Parathyroid adenoma (tissue), 2 donors: ENCODE data around the gene KRTAP10-4.

ENCODE experiments used
- H2AFZ ChIP-seq: fragments of 300-600 bp; sonication (generic); one replicate; pipeline ENCODE4 v1.7.0; 2017; ENCODE audit warnings: antibody characterized with exemption, mild to moderate bottlenecking
- H3K27ac ChIP-seq: fragments of 300-600 bp; sonication (generic); one replicate; pipeline ENCODE4 v1.7.0; 2017
- H3K27me3 ChIP-seq: fragments of 300-600 bp; sonication (generic); one replicate; pipeline ENCODE4 v1.7.0; 2017; ENCODE audit warnings: low read length; ENCODE audit not compliant: control insufficient read depth, insufficient read depth
- H3K36me3 ChIP-seq: fragments of 300-600 bp; sonication (generic); one replicate; pipeline ENCODE4 v1.7.0; 2017; ENCODE audit warnings: low read length; ENCODE audit not compliant: control insufficient read depth, insufficient read depth
- H3K4me1 ChIP-seq: fragments of 300-600 bp; sonication (generic); one replicate; pipeline ENCODE4 v1.7.0; 2017; ENCODE audit warnings: control low read depth
- H3K4me2 ChIP-seq: fragments of 300-600 bp; sonication (generic); one replicate; pipeline ENCODE4 v1.7.0; 2017; ENCODE audit warnings: low read length
- H3K4me3 ChIP-seq: fragments of 300-600 bp; sonication (generic); one replicate; pipeline ENCODE4 v1.7.0; 2017; ENCODE audit warnings: low read depth, low read length
- H3K79me2 ChIP-seq: fragments of 300-600 bp; sonication (generic); one replicate; pipeline ENCODE4 v1.7.0; 2017; ENCODE audit warnings: control low read depth
- H3K9ac ChIP-seq: fragments of 300-600 bp; sonication (generic); one replicate; pipeline ENCODE4 v1.7.0; 2017; ENCODE audit warnings: mild to moderate bottlenecking
- H3K9me3 ChIP-seq: fragments of 300-600 bp; sonication (generic); one replicate; pipeline ENCODE4 v1.7.0; 2017; ENCODE audit warnings: low read length; ENCODE audit not compliant: control insufficient read depth
- CTCF ChIP-seq: fragments of 300-600 bp; sonication (generic); IDR thresholded peaks from one replicate; pipeline ENCODE4 v1.7.0; 2017; ENCODE audit warnings: antibody characterized with exemption, mild to moderate bottlenecking
- donor health status: primary hyperparathyroidism.

The KRTAP10-4 gene

GRCh38 chr21:44535963-44536362 is 37.6 kb upstream of the KRTAP10-4 start:
- Histone ChIP-seq H3K4me1 (no peaks in the 10 kb centered on the region), H3K9ac (no peak overlapping the region), H3K27ac (no peak overlapping the region), H3K9me3 (no peaks in the 10 kb centered on the region), H3K4me2 (no peak overlapping the region), H3K79me2 (no peaks in the 10 kb centered on the region), H3K4me3 (no peak overlapping the region), H3K27me3 (no peaks in the 10 kb centered on the region), H3K36me3 (no peaks in the 10 kb centered on the region), H2AFZ (no peak overlapping the region)
- TF ChIP-seq CTCF = no peak

DNA sequence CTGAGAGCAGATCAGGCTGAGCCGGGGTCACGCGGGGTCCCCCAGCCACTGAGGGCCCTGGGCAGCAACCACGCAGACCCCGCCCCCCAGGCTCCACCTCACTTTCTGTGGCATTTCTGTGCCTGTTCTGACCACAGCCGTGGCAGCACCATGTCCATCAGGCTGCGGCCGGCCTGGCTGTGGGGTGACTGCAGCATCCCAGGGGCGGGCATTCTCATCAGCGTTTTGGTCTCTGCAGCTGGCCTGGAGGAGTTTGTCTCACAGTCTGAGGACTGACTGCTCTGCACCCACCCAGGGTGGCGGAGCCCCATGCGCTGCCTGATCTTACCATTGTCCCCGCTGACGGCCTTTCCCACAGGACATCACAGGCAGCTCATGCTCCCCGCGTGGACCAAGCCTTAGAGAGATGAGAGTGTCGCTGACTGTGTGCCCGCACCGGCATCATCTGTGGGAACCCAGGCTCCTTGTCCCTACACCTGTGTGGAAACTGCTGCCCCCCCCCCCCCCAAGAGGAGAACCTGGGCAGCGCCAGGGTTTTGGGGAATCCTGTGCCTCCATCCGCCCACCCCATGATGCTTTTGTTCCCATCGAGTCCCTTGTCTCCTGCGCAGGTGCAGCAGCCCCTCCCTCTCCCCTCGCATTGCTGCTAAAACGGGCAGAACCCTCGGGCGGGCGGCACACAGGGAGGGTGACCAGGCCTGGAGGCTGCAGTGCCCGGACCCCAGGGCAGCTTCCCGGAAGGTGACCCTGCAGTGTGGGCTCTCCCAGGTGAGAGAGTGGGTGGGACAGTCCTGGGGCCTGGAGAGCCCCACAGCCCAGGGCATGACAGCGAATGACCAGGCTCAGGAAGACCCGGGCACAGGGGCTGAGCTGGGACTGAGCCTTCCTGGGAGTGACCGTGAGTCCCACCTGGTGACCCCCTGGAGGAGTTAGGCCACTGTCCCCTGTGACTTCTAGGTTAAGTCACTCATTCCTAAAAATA is 35.3 kb upstream of the KRTAP10-4 start:
- TF ChIP-seq CTCF = no peak

GRCh38 chr21:44539046-44539445 is 34.5 kb upstream of the KRTAP10-4 start:
- TF ChIP-seq CTCF = no peak
- H3K9me3 ChIP-seq = no peaks in the 10 kb centered on the region
- H3K4me1 ChIP-seq = no peaks in the 10 kb centered on the region
- H3K4me3 ChIP-seq = no peak overlapping the region
- no peaks in the 10 kb centered on the region for H3K27me3 ChIP-seq
- no peaks in the 10 kb centered on the region for H3K36me3 ChIP-seq
- no peak overlapping the region for H3K4me2 ChIP-seq
- H3K79me2 ChIP-seq = no peaks in the 10 kb centered on the region
- no peak overlapping the region for H3K27ac ChIP-seq
- H3K9ac ChIP-seq = no peak overlapping the region
- no peak overlapping the region for H2AFZ ChIP-seq

More for the DNA sequence above, 35.3 kb upstream of the KRTAP10-4 start:
- H3K27me3 ChIP-seq = no peaks in the 10 kb centered on the region
- no peak overlapping the region for H3K9ac ChIP-seq
- H3K27ac ChIP-seq = no peak overlapping the region
- H3K4me3 ChIP-seq = no peak overlapping the region
- no peaks in the 10 kb centered on the region for H3K36me3 ChIP-seq
- H3K4me1 ChIP-seq = no peaks in the 10 kb centered on the region
- H3K9me3 ChIP-seq = no peaks in the 10 kb centered on the region
- no peak overlapping the region for H3K4me2 ChIP-seq
- H3K79me2 ChIP-seq = no peaks in the 10 kb centered on the region
- no peak overlapping the region for H2AFZ ChIP-seq

GRCh38 chr21:44539991-44540666 is 33.4 kb upstream of the KRTAP10-4 start, which contains the start of gene KRTAP10-1:
KRTAP10-1 (minus strand) TSS chr21:44540195; CDS start chr21:44540150, 45 bp downstream.
- Histone ChIP-seq H3K79me2 (no peaks in the 10 kb centered on the region), H3K27me3 (no peaks in the 10 kb centered on the region), H3K36me3 (no peaks in the 10 kb centered on the region), H3K4me2 (no peak within 1 kb of the TSS), H3K4me1 (no peaks in the 10 kb centered on the region), H3K27ac (no peak within 1 kb of the TSS), H2AFZ (no peak within 1 kb of the TSS), H3K9me3 (no peaks in the 10 kb centered on the region), H3K9ac (no peak within 1 kb of the TSS), H3K4me3 (no peak within 1 kb of the TSS)
- TF ChIP-seq CTCF = no peak
